Erythroblast (primary cell): ENCODE data around the gene BMP7.

Experiments used
- GATA1 ChIP-seq: IDR thresholded peaks from 2 replicates; pipeline ENCODE4 v1.6.1; 2011; ENCODE audit warnings: low read depth, mild to moderate bottlenecking, control low read depth, low read length, moderate library complexity
- POLR2A ChIP-seq: IDR thresholded peaks from 2 replicates; pipeline ENCODE4 v1.6.1; 2011; ENCODE audit warnings: mild to moderate bottlenecking, low read length

GRCh38 chr20:57157106-57157691 lies 109.2 kb downstream of the BMP7 start:
- no peak for TF ChIP-seq POLR2A
- TF ChIP-seq GATA1: no peak
